Measurements from ENCODE around the gene RAB6B.

GRCh38 chr3:133854264-133855001 is 41.2 kb downstream of the RAB6B start:
- TF ChIP-seq CTCF (optimal IDR thresholded peaks at IDR 0.05 in 1 of 3, IDR thresholded peaks at IDR 0.05 in 1 of 3, conservative IDR thresholded peaks at IDR 0.05 in 1 of 3; ENCODE audit: extremely low read depth in 1 of 3, insufficient read depth in 2 of 3, low read length in 3 of 3) (no peak), EZH2 (IDR thresholded peaks at IDR 0.05; ENCODE audit: low read length) (no peak)
